Natural killer cell (primary cell): Measurements from ENCODE around the gene APC2. TPM values are rescaled to one million over a fixed set of nuclear protein-coding genes. Genes with fewer than 3 reads are reported as not detected.

ENCODE experiments used
- ATAC-seq, 3 donors: fragments of 150-1000 bp in 2 of 3; fragments of 200-7000 bp in 1 of 3; cut with Tn5 transposase; 1 replicate in 1 of 3; 2 replicates in 2 of 3; pipeline ENCODE4 v1.10.0; 2021; ENCODE audit warnings: mild to moderate bottlenecking in 2 of 3, moderate library complexity in 2 of 3
- DNase-seq, 2 donors: peaks; one replicate each; pipeline versions ENCODE4 v3.0.0 to v3.0.0-alpha.2; 2013 to 2021; ENCODE audit warnings: mixed read lengths in 1 of 2
- H3K27ac ChIP-seq: one replicate; pipeline ENCODE4 v1.5.1; 2013; ENCODE audit warnings: mild to moderate bottlenecking, low read length
- H3K27me3 ChIP-seq: one replicate; pipeline ENCODE4 v1.6.1; 2013; ENCODE audit warnings: low read length; ENCODE audit not compliant: control insufficient read depth, insufficient read depth
- H3K36me3 ChIP-seq: one replicate; pipeline ENCODE4 v1.6.1; 2013; ENCODE audit warnings: low read length; ENCODE audit not compliant: control insufficient read depth, insufficient read depth
- H3K4me1 ChIP-seq: one replicate; pipeline ENCODE4 v1.6.1; 2013; ENCODE audit warnings: low read length; ENCODE audit not compliant: control insufficient read depth, insufficient read depth
- H3K4me3 ChIP-seq: one replicate; pipeline ENCODE4 v1.5.1; 2013; ENCODE audit warnings: low read length
- H3K9me3 ChIP-seq: one replicate; pipeline ENCODE4 v1.6.1; 2013; ENCODE audit warnings: low read length; ENCODE audit not compliant: control insufficient read depth, insufficient read depth
- H3K27ac Mint-ChIP-seq, 2 donors: one replicate each; pipeline ENCODE4 v1.8.0; 2022; ENCODE audit warnings: mild to moderate bottlenecking in 2 of 2, mixed read lengths in 2 of 2, moderate library complexity in 1 of 2
- H3K27me3 Mint-ChIP-seq, 2 donors: one replicate each; pipeline ENCODE4 v1.8.0; 2022; ENCODE audit warnings: low read depth in 2 of 2, mixed read lengths in 2 of 2
- H3K36me3 Mint-ChIP-seq: one replicate; pipeline ENCODE4 v1.8.0; 2022; ENCODE audit warnings: mixed read lengths
- H3K4me1 Mint-ChIP-seq, 2 donors: one replicate each; pipeline ENCODE4 v1.8.0; 2022; ENCODE audit warnings: mixed read lengths in 2 of 2
- H3K4me3 Mint-ChIP-seq: one replicate; pipeline ENCODE4 v1.8.0; 2022; ENCODE audit warnings: mild to moderate bottlenecking, moderate library complexity, mixed read lengths
- H3K9me3 Mint-ChIP-seq, 2 donors: one replicate each; pipeline ENCODE4 v1.8.0; 2022; ENCODE audit warnings: mixed read lengths in 2 of 2
- CTCF ChIP-seq: fragments of 200-600 bp; IDR thresholded peaks from one replicate; pipeline ENCODE4 v1.8.0; 2022; ENCODE audit warnings: antibody characterized with exemption
- WGBS: methylation state at CpG from one replicate; pipeline ENCODE4 v1.1.7; 2013; ENCODE audit warnings: missing lambda C conversion rate; ENCODE audit not compliant: insufficient coverage; 5-methylcytosine and 5-hydroxymethylcytosine counted together
- intact Hi-C: fragments of 100-400 bp; cut with micrococcal nuclease; formaldehyde crosslinking; loops from one replicate; pipeline ENCODE4 v1.14.2; 2022
- total RNA-seq, 4 donors: library from RNA; stranded (reverse); fragments of 120-200 nt in 1 of 4; gene quantifications; one replicate each; pipeline versions ENCODE4 v1.2.3 to v1.2.4, GENCODE V29; 2013 to 2022

The APC2 gene
- total RNA-seq, 3 donors from 2014 or later (not counting 1 experiment from before 2014, with no cell fraction given) = 0.14 to 0.58 (median 0.27) TPM

- no peak for DNase-seq
- TF ChIP-seq CTCF = no peak
- no peak overlapping the region for H3K27ac Mint-ChIP-seq
- peaks cover 9 to 15% of the 10 kb centered on the region in 2 donors for H3K4me1 Mint-ChIP-seq
- intact Hi-C loops = no loop called here
- H3K4me3 ChIP-seq = no peak overlapping the region
- H3K4me3 Mint-ChIP-seq = no peak overlapping the region
- H3K9me3 ChIP-seq = no peaks in the 10 kb centered on the region
- no peak for ATAC-seq
- no peaks in the 10 kb centered on the region for H3K36me3 ChIP-seq
- H3K27ac ChIP-seq = no peak overlapping the region
- WGBS = 95% methylated on average over 77 of the region's 77 CpGs
- H3K27me3 Mint-ChIP-seq = no peaks in the 10 kb centered on the region
- H3K4me1 ChIP-seq = peaks cover 13% of the 10 kb centered on the region
- H3K9me3 Mint-ChIP-seq = no peaks in the 10 kb centered on the region
- H3K36me3 Mint-ChIP-seq = no peaks in the 10 kb centered on the region
- no peaks in the 10 kb centered on the region for H3K27me3 ChIP-seq
Measured at GRCh38 chr19:1483131-1483978, 33.4 kb downstream of the APC2 start.

GRCh38 chr19:1483979-1484428 lies 34.1 kb downstream of the APC2 start:
- H3K36me3 Mint-ChIP-seq = no peaks in the 10 kb centered on the region
- H3K27me3 Mint-ChIP-seq = no peaks in the 10 kb centered on the region
- H3K4me3 Mint-ChIP-seq = no peak overlapping the region
- intact Hi-C loops = no loop called here
- Histone ChIP-seq H3K9me3 (no peaks in the 10 kb centered on the region), H3K4me1 (peaks cover 8% of the 10 kb centered on the region), H3K27me3 (no peaks in the 10 kb centered on the region), H3K4me3 (no peak overlapping the region), H3K36me3 (no peaks in the 10 kb centered on the region), H3K27ac (no peak overlapping the region)
- H3K27ac Mint-ChIP-seq = no peak overlapping the region
- no peak for TF ChIP-seq CTCF
- WGBS = 95% methylated on average over 23 of the region's 23 CpGs
- peaks cover 7 to 12% of the 10 kb centered on the region in 2 donors for H3K4me1 Mint-ChIP-seq
- DNase-seq = no peak
- ATAC-seq = no peak
- H3K9me3 Mint-ChIP-seq = no peaks in the 10 kb centered on the region

GRCh38 chr19:1486720-1487575 lies 37.0 kb downstream of the APC2 start:
- H3K27me3 ChIP-seq = no peaks in the 10 kb centered on the region
- H3K36me3 ChIP-seq = no peaks in the 10 kb centered on the region
- H3K4me1 ChIP-seq = peaks cover 18% of the 10 kb centered on the region
- Mint-ChIP-seq H3K27me3 (no peaks in the 10 kb centered on the region), H3K4me3 (no peak overlapping the region), H3K4me1 (peaks cover 15 to 16% of the 10 kb centered on the region in 2 donors), H3K36me3 (no peaks in the 10 kb centered on the region), H3K9me3 (no peaks in the 10 kb centered on the region), H3K27ac (no peak overlapping the region)
- H3K4me3 ChIP-seq = no peak overlapping the region
- intact Hi-C loops = no loop called here
- WGBS = 95% methylated on average over 56 of the region's 56 CpGs
- no peak overlapping the region for H3K27ac ChIP-seq
- no peak for ATAC-seq
- no peaks in the 10 kb centered on the region for H3K9me3 ChIP-seq
- no peak for DNase-seq
- no peak for TF ChIP-seq CTCF
